Stimulated activated CD4-positive, alpha-beta T cell treated with anti-CD3 and anti-CD28 coated beads, Interleukin-12 subunit alpha, Interleukin-12 subunit beta, amount 100 ng/mL, for 24 hours (primary cell): Measurements from ENCODE around the gene AGRN.
"Not testable (repeated sequence)": the region's sequence is repeated elsewhere in the genome, so short reads cannot be mapped to it uniquely, and the experiment has no call there.

Experiments used
- DNase-seq, 2 experiments: peaks; one replicate each; pipeline ENCODE4 v3.0.0-alpha.2; 2020; ENCODE audit warnings: low read depth in 2 of 2

AGRN gene

GRCh38 chr1:1020000-1020404 is at the start of gene AGRN:
Gene AGRN (plus strand): TSS chr1:1020120. CDS start chr1:1020173, 53 bp downstream.
- no peak for DNase-seq

GRCh38 chr1:970242-970972 is 49.5 kb upstream of the AGRN start:
- no peak for DNase-seq

- no peak for DNase-seq
Measured at GRCh38 chr1:970973-971730, 48.8 kb upstream of the AGRN start.

DNA sequence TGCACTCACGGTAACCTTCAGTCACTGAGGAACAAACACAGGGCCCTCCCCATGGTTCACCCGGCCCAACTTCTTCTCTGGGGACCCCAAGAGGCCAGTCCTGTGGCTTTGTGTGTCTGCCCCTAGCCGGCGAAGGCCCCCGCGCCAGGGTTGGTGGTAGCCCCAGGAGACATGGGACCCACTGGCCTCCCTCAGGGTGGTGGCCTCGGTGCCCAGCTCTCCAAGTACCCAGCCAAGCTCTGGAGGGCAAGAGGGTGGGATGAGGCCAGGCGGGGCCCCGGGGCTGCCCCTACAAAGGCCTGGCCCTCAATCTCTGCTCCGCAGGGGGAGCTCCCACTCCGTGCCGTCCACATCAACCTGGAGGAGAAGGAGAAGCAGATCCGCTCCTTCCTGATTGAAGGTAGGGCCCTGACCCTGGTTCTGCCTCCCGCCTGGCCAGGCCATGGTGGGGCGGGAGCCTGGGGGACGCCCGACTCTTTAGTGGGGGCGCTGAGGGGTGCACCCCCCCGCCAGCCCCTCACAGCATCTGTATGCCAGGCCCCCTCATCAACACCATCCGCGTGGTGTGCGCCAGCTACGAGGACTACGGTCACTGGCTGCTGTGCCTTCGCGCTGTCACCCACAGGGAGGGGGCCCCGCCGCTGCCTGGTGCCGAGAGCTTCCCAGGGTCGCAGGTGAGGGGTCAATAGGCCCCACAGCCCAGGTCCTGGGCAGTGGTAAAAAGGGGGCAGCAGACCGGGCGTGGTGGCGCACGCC is 48.0 kb upstream of the AGRN start:
- no peak for DNase-seq

DNA sequence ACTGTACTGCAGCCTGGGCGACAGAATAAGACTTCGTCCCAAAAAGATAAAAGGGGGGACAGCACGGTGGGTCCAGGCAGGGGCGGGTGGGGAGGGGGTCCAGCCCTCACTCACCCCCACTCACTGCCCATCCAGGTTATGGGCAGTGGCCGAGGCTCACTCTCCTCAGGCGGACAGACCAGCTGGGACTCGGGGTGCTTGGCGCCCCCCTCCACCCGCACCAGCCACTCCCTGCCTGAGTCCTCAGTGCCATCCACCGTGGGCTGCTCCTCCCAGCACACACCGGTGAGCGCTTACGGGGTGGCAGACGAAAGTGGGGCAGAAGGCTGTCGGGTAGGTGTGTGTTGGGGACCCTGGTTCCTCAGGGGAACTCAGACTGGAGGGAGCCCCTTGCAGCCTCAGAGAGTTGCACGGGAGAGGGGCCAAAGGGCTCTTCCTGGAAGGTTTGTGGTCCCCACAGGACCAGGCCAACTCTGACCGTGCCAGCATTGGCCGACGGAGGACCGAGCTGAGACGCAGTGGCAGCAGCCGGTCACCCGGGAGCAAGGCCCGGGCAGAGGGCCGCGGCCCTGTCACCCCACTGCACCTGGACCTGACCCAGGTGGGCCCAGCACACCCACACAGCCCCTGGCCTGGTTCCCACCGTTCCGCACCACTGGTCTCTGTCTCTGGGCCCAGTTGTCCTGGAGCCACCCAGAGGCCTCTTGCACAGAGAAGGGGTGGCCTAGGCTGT is 47.0 kb upstream of the AGRN start:
- DNase-seq: no peak

DNA sequence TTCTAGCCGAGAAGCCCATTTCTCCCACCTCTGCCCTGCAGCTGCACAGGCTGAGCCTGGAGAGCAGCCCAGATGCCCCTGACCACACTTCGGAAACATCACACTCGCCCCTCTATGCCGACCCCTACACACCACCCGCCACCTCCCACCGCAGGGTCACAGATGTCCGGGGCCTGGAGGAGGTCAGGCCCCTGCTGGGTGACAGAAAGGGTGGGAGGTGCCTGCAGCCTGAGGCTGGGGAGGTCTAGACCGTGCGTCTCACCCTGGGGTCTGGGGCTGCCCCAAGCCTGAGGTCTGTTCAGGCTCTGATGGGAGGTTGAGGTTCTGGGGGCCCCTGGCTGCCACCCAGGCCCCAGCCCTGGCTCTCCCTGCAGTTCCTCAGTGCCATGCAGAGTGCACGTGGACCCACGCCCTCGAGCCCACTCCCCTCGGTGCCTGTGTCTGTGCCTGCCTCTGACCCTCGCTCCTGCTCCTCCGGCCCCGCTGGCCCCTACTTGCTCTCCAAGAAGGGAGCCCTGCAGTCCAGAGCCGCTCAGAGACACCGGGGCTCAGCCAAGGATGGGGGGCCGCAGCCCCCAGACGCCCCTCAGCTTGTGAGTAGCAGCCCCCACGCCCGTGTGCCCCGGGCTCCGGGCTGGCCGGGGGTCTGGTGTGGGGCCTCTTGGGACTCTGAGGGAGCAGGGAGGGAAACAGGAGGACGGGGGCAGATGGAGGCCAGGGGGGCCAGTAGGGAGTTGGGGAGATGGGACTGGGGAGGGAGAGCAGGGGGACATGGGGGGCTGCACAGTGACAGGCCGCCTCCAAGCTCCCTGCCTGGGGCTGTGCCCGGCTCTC is 46.2 kb upstream of the AGRN start:
- DNase-seq: no peak

DNA sequence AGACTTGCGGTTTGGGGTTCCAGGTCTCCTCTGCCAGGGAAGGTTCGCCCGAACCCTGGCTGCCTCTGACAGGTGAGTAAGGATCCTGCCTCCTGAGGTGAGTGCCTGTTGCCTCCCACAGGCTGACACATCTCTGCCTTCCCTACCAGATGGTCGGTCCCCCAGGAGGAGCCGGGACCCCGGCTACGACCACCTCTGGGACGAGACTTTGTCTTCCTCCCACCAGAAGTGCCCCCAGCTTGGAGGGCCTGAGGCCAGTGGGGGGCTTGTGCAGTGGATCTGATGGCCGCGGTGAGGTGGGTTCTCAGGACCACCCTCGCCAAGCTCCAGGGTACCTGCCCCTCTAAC is 45.7 kb upstream of the AGRN start:
- no peak for DNase-seq

- DNase-seq: no peak
Measured at GRCh38 chr1:974687-975328, 45.1 kb upstream of the AGRN start.

DNA sequence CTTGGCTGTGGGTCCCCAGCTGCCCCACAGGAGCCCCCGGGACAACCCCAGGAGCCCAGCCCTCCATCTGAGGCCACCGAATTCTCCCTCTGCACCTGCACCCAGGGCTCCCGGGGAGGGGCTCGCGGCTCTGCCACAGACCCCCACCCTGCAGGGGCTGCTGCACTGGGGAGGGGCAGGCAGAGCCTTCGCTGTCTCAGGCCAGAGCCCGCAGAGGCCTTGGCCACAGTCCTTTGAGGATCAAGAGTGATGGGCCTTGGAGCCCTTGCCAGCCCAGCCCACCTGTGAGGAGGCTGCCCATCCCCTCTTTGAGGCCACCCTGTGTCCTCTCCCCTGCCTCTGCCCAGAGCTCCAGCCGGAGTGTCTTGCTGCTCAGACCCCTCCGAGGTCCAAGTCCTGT is 44.6 kb upstream of the AGRN start:
- no peak for DNase-seq

DNA sequence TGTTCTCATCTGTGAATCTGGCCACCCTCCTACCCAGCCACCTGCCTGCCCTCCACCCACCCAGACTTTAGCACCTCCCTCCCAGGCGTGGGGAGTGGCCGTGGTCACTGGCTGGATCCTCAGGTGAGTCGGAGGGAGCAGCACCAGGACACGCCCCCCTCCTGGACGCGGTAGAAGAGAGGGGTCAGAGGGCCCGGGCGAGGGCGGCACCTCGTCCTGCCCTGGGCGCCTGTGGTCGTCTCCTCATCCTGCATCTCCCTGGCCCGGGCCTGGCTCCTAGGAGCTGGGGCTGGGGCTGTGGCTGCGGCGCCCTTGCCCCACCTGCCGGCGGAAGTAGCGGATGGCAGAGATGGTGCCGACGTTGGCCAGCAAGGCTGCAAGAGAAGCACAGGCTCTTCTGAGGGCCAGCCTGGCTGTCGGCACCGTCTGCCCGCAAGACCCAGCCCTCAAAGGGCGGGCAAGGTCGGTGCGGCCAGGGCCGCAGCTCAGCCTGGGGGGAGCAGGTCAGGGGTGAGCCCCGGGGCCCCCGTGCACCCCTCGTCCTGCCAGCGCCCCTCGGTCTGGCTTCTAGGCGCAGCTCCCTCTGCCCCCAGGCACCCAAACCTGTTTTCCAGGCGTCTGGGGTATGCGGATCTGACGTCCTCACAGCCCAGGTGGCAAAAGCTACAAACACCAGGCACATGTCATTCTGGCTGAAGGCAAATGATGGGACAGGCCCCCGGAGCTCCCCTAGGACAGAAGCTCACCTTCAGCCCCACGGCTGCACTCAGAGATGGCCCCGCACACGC is 43.8 kb upstream of the AGRN start:
- DNase-seq: peak in 1 of 2 experiments; percentile 62

GRCh38 chr1:976791-977190 is 43.1 kb upstream of the AGRN start:
- not testable (repeated sequence) for DNase-seq

DNA sequence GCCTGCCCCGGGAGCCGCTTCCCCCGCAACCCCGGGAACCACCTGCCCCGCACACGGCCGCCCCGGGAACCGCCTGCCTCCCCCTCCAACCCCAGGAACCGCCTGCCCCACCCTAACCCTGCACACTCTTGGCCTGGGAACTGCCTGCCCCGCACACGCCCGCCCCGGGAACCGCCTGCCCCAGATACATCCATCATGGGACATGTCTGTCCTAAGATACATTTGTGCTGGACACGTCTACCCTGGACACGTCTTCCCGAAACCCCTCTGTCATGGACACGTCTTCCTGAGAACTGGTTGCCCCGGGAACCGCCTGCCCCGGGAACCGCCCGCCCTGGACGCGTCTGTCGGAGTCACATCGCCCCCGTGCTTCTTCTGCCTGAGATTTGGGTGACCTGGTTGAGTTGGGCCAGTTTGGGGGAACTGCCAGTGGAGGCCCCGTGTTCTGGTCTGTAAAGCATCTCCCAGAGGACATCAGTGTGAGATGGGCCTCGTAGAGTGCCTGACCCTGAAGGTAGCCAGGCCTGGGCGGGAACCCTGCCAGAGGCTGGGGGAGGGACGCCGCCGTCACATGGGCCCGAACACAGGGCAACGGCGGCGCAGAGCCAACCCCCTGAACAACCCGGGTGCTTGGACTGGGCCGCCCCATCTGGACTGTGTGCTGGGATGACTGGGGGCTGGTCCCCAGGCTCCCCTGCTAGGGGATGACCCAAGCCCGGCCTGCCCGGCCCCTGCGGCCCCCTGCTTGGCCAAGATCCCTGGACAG is 41.7 kb upstream of the AGRN start:
- DNase-seq: no peak

DNA sequence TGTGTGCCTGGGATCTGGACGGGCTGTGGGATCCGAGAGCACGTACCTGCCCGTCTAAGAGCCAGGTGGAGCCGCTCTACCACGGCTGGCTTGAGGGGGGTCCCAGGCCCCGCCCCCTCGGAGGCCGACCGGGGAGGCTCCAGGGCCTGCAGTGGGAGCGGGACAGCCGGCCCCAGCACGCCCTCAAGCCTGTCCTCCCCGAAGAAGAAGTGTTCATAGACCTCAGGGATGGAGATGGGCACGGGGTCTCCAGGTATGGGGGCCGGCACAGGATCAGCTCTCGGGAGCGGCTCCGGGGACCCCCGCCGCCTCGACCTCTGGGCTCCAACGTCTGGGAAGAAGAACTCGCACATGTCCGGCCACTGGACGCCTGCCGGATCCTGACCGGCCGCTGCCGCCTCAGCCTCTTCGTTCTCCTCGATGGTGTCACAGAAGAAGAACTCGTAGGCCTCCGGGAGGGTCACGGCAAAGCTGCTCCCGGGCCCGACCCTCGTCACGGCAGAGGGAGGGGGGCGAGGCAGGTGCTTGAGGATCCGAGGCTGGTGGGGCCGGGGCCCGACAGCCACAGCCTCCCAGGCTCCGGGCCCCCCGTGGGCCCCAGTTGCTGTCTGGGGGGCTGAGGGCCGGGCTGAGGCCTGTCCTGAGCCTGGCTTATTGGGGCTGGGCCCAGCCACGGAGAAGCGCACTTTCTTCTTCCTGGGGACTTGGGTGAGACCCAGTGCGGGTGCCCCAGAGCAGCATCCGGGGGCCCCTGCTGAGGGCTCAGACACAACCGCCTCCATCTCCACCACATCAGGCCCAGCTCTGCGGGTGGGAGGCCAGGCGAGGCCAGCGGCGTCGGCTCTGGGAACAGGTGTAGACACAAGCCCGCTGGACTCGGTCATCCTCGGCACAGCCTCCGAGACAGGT is 40.8 kb upstream of the AGRN start:
- no peak for DNase-seq

DNA sequence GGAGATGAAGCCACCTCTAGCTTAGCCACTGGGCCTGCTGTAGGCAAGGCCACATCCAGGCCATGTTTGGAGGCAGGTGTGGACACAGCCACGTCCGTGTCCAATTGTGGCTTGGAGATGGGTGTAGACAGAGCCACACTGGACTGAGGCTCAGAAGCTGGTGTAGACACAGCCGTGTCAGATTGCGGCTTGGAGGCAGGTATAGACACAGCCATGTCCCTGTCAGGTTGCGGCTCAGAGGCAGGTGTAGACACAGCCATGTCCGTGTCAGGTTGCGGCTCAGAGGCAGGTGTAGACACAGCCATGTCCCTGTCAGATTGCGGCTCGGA is 40.2 kb upstream of the AGRN start:
- DNase-seq: no peak

- no peak for DNase-seq
Measured at GRCh38 chr1:980137-980571, 39.8 kb upstream of the AGRN start.

DNA sequence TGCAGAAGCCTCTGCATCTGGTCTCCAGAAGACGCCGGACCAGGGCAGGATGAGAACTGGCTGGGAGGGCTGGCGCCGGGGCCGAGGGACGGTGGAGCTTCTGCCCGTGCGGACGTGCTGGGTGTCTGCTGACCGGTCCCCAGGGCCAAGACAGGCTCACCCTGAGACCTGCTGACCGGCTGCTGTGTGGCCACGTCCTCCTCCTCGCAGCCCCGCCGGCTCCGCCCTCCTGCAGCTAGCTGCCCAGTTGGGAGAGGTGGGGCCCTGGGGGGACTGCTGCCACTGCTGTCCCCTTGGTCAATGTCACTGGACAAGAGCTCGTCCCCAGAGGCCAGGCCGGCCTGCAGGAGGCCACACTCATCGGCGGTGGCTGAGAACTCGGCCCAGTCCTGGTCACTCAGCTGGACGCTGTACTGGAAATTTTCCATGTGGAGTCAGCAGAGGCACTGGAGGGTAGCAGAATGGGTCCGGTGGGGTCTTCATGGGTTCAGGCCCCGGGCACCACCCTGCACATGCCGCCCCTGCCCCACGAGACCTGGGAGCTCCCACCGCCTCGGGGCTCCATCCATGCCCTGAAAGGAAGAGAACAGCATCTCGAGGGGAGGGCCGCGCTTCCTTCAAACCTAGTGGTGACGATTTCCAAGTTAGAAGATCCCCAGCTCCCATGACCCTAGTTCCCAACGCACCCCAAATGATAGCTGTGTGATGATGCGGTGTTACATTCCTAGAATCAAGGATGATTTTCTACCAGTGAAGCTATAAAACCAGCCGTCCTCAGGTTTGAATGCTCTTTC is 39.1 kb upstream of the AGRN start:
- DNase-seq: no peak

DNA sequence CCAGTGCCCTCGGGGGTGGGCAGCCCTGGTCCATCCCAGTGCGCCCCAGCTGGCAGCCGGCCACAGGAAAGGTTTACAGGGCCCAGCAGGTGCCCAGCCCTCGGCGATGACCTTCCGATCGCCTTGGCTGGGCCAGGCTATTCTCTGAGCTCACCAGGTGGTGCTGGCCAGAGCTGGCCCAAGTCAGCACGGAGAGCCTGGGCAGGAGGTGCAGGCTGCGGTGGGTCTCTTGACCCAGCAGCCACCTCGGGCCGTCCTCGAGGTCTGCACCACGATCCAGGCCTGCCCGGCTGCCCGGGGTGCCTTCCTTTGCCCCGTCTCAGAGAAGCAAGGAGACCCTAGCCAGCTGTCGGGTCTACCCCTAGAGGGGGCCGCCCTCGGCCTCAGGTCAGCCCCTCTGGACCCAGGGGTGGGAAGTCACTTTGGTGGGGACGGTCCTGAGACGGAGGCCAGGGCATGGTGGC is 38.4 kb upstream of the AGRN start:
- no peak for DNase-seq
